Naive thymus-derived CD4-positive, alpha-beta T cell (primary cell): ENCODE data around the gene CLTB. TPM values are rescaled to one million over a fixed set of nuclear protein-coding genes. Genes with fewer than 3 reads are reported as not detected.

Experiments used
- ATAC-seq: fragments of 150-1000 bp; cut with Tn5 transposase; 2 replicates; pipeline ENCODE4 v1.10.0; 2021; ENCODE audit warnings: mild to moderate bottlenecking, moderate library complexity
- CTCF ChIA-PET: fragments of 350-600 bp; sonication (Branson Sonifier 250); formaldehyde crosslinking; loops from one replicate; lab custom pipeline; 2021; ENCODE audit warnings: antibody characterized with exemption; lab: Charles Lee
- POLR2A ChIA-PET: fragments of 350-600 bp; sonication (Branson Sonifier 250); formaldehyde crosslinking; loops from one replicate; lab custom pipeline; 2021; ENCODE audit warnings: antibody characterized with exemption, inconsistent platforms; lab: Charles Lee
- DNase-seq, 9 donors: peaks; one replicate each; pipeline versions ENCODE4 v3.0.0 to v3.0.0-alpha.2; 2020 to 2022; ENCODE audit warnings: mixed read lengths in 1 of 9
- H3K27ac ChIP-seq: one replicate; pipeline ENCODE4 v1.7.0; 2013; ENCODE audit warnings: mild to moderate bottlenecking, low read depth, low read length, moderate library complexity
- H3K27me3 ChIP-seq, 2 donors: one replicate each; pipeline ENCODE4 v1.7.0; 2013; ENCODE audit warnings: low read length in 2 of 2, mild to moderate bottlenecking in 2 of 2, moderate library complexity in 2 of 2; ENCODE audit not compliant: control insufficient read depth in 2 of 2, insufficient read depth in 2 of 2
- H3K36me3 ChIP-seq, 3 experiments: 1 replicate in 2 of 3; 2 replicates in 1 of 3; pipeline ENCODE4 v1.7.0; 2013; ENCODE audit warnings: low read length in 3 of 3, mild to moderate bottlenecking in 3 of 3, moderate library complexity in 1 of 3; ENCODE audit not compliant: insufficient read depth in 3 of 3, control insufficient read depth in 2 of 3
- H3K4me1 ChIP-seq, 2 donors: one replicate each; pipeline ENCODE4 v1.7.0; 2013; ENCODE audit warnings: low read length in 2 of 2, mild to moderate bottlenecking in 2 of 2, moderate library complexity in 1 of 2; ENCODE audit not compliant: control insufficient read depth in 2 of 2, insufficient read depth in 2 of 2
- H3K4me3 ChIP-seq: 2 replicates; pipeline ENCODE4 v1.7.0; 2013; ENCODE audit warnings: mild to moderate bottlenecking, low read length
- H3K9me3 ChIP-seq, 3 experiments: 1 replicate in 2 of 3; 2 replicates in 1 of 3; pipeline ENCODE4 v1.7.0; 2013; ENCODE audit warnings: low read length in 3 of 3; ENCODE audit not compliant: control insufficient read depth in 2 of 3
- H3K27ac Mint-ChIP-seq, 9 donors: one replicate each; pipeline ENCODE4 v1.8.0; 2020 to 2022; ENCODE audit warnings: mixed read lengths in 9 of 9, mild to moderate bottlenecking in 8 of 9, moderate library complexity in 5 of 9, inconsistent platforms in 2 of 9
- H3K27me3 Mint-ChIP-seq, 5 donors: one replicate each; pipeline ENCODE4 v1.8.0; 2021 to 2022; ENCODE audit warnings: mixed read lengths in 5 of 5, mild to moderate bottlenecking in 1 of 5
- H3K36me3 Mint-ChIP-seq, 5 donors: one replicate each; pipeline ENCODE4 v1.8.0; 2020 to 2022; ENCODE audit warnings: mixed read lengths in 5 of 5, mild to moderate bottlenecking in 3 of 5, inconsistent platforms in 1 of 5
- H3K4me1 Mint-ChIP-seq, 7 donors: one replicate each; pipeline ENCODE4 v1.8.0; 2020 to 2022; ENCODE audit warnings: mixed read lengths in 7 of 7, mild to moderate bottlenecking in 3 of 7, inconsistent platforms in 1 of 7
- H3K4me3 Mint-ChIP-seq, 10 donors: one replicate each; pipeline ENCODE4 v1.8.0; 2020 to 2022; ENCODE audit warnings: mild to moderate bottlenecking in 10 of 10, mixed read lengths in 10 of 10, moderate library complexity in 6 of 10, inconsistent platforms in 2 of 10
- H3K9me3 Mint-ChIP-seq, 11 donors: one replicate each; pipeline ENCODE4 v1.8.0; 2020 to 2022; ENCODE audit warnings: mixed read lengths in 11 of 11, mild to moderate bottlenecking in 4 of 11, inconsistent platforms in 1 of 11, moderate library complexity in 1 of 11
- intact Hi-C, 2 donors: fragments of 100-400 bp; cut with micrococcal nuclease; formaldehyde crosslinking; loops; one replicate each; pipeline ENCODE4 v1.15.1; 2023
- polyA plus RNA-seq, 2 donors: library from polyadenylated mRNA; unstranded; fragments of 300-500 nt; fragmentation: Illumina TruSeq; gene quantifications; one replicate each; pipeline ENCODE4 v1.2.3, GENCODE V29; 2021
- total RNA-seq, 6 experiments: library from RNA in 5 of 6; stranded (reverse) in 5 of 6; gene quantifications; 1 replicate in 5 of 6; 2 replicates in 1 of 6; pipeline ENCODE4 v1.2.3 and lab custom pipeline; 2021 to 2026

The CLTB gene
- total and polyA plus RNA-seq, 7 experiments from 2014 or later = 30.6 to 90.9 (median 66.9) TPM

GRCh38 chr5:176369934-176370711 is 46.2 kb downstream of the CLTB start:
- Mint-ChIP-seq H3K9me3 (peaks cover 0 to 2% (median 0%) of the 10 kb centered on the region in 11 donors), H3K27me3 (no peaks in the 10 kb centered on the region), H3K36me3 (peaks cover 0 to 16% (median 7%) of the 10 kb centered on the region in 5 donors), H3K27ac (no peak overlapping the region), H3K4me1 (peaks cover 5 to 15% (median 8%) of the 10 kb centered on the region in 7 donors), H3K4me3 (no peak overlapping the region)
- H3K9me3 ChIP-seq = no peaks in the 10 kb centered on the region
- CTCF ChIA-PET = no interaction called here
- H3K36me3 ChIP-seq = peaks cover 0 to 9% (median 0%) of the 10 kb centered on the region in 3 experiments
- ATAC-seq (no peak), DNase-seq (no peak)
- H3K27me3 ChIP-seq = no peaks in the 10 kb centered on the region
- H3K27ac ChIP-seq = no peak overlapping the region
- peaks cover 0 to 6% of the 10 kb centered on the region in 2 donors for H3K4me1 ChIP-seq
- intact Hi-C loops = loop anchor here (10.0 kb wide), 3 partner anchors 575 to 1835 kb away; partner anchors contain the start of genes HNRNPAB (in 1 of the 2) and HRH2 (in 1 of the 2)
- POLR2A ChIA-PET = interaction anchor here (0.7 to 1.1 kb wide), 2 partner anchors 9 to 17 kb away, joined by 3 read pairs; no protein-coding TSS in a partner anchor
- no peak overlapping the region for H3K4me3 ChIP-seq

GRCh38 chr5:176368726-176369125 is 47.6 kb downstream of the CLTB start:
- Mint-ChIP-seq H3K27me3 (no peaks in the 10 kb centered on the region), H3K36me3 (peaks cover 0 to 15% (median 7%) of the 10 kb centered on the region in 5 donors), H3K4me1 (peaks cover 6 to 18% (median 12%) of the 10 kb centered on the region in 7 donors), H3K9me3 (peaks cover 0 to 2% (median 0%) of the 10 kb centered on the region in 11 donors), H3K27ac (no peak overlapping the region), H3K4me3 (no peak overlapping the region)
- Histone ChIP-seq H3K36me3 (peaks cover 0 to 6% (median 0%) of the 10 kb centered on the region in 3 experiments), H3K27ac (no peak overlapping the region), H3K9me3 (no peaks in the 10 kb centered on the region), H3K27me3 (no peaks in the 10 kb centered on the region), H3K4me3 (no peak overlapping the region), H3K4me1 (peaks cover 6 to 12% of the 10 kb centered on the region in 2 donors)
- ATAC-seq (no peak), DNase-seq (no peak)
- intact Hi-C loops = loop anchor here (10.0 kb wide), 3 partner anchors 574 to 1836 kb away; partner anchors contain the start of genes HNRNPAB (in 1 of the 2) and HRH2 (in 1 of the 2)
- ChIA-PET POLR2A (interaction anchor here (1.0 kb wide), 1 partner anchor 20 kb away, joined by 4 read pairs; the partner anchor contains the start of genes HIGD2A and NOP16), CTCF (interaction anchor here (0.6 to 0.7 kb wide), 2 partner anchors 134 to 591 kb away, joined by 3 read pairs; no protein-coding TSS in a partner anchor)

- no peak for DNase-seq
- Histone ChIP-seq H3K27me3 (no peaks in the 10 kb centered on the region), H3K36me3 (peaks cover 0 to 6% (median 0%) of the 10 kb centered on the region in 3 experiments), H3K4me3 (peak overlapping the region; percentile 79), H3K4me1 (peaks cover 13 to 18% of the 10 kb centered on the region in 2 donors), H3K9me3 (no peaks in the 10 kb centered on the region), H3K27ac (peak overlapping the region; percentile 71)
- Mint-ChIP-seq H3K36me3 (peaks cover 0 to 14% (median 7%) of the 10 kb centered on the region in 5 donors), H3K4me3 (peak overlapping the region; percentile 64 to 85 (median 80)), H3K4me1 (peaks cover 6 to 35% (median 26%) of the 10 kb centered on the region in 7 donors), H3K27me3 (no peaks in the 10 kb centered on the region), H3K27ac (peak overlapping the region in 6 of 9 donors; percentile 4 to 72 (median 54)), H3K9me3 (peaks cover 0 to 2% (median 0%) of the 10 kb centered on the region in 11 donors)
- no peak for ATAC-seq
- CTCF ChIA-PET = interaction anchor here (1.0 kb wide), 1 partner anchor 131 kb away, joined by 3 read pairs; no protein-coding TSS in a partner anchor
- intact Hi-C loops = loop anchor here (10.0 kb wide), 3 partner anchors 572 to 1838 kb away; partner anchors contain the start of genes HNRNPAB (in 1 of the 2) and HRH2 (in 1 of the 2)
- POLR2A ChIA-PET = no interaction called here
These were observed 50.0 kb downstream of the CLTB start for GRCh38 chr5:176366232-176366894.

GRCh38 chr5:176365351-176366231 is 50.7 kb downstream of the CLTB start, which contains the start of gene ARL10:
ARL10 (plus strand) TSS chr5:176365487; CDS start chr5:176365564, 77 bp downstream.
- peaks cover 0 to 6% (median 0%) of the 10 kb centered on the region in 3 experiments for H3K36me3 ChIP-seq
- H3K4me3 ChIP-seq = peak within 1 kb of the TSS; percentile 79
- peak; percentile 17 for ATAC-seq
- no peaks in the 10 kb centered on the region for H3K27me3 ChIP-seq
- DNase-seq = peak in 8 of 9 donors; percentile 29 to 78 (median 40)
- ChIA-PET CTCF (interaction anchor here (1.0 kb wide), 1 partner anchor 130 kb away, joined by 3 read pairs; no protein-coding TSS in a partner anchor), POLR2A (interaction anchor here (1.0 kb wide), 1 partner anchor 11 kb away, joined by 3 read pairs; no protein-coding TSS in a partner anchor)
- H3K9me3 ChIP-seq = no peaks in the 10 kb centered on the region
- Mint-ChIP-seq H3K4me1 (peaks cover 6 to 35% (median 26%) of the 10 kb centered on the region in 7 donors), H3K9me3 (peaks cover 0 to 2% (median 0%) of the 10 kb centered on the region in 11 donors), H3K27me3 (no peaks in the 10 kb centered on the region), H3K36me3 (peaks cover 0 to 12% (median 7%) of the 10 kb centered on the region in 5 donors), H3K27ac (peak within 1 kb of the TSS; percentile 43 to 85 (median 69)), H3K4me3 (peak within 1 kb of the TSS; percentile 70 to 85 (median 81))
- H3K4me1 ChIP-seq = peaks cover 13 to 18% of the 10 kb centered on the region in 2 donors
- intact Hi-C loops = loop anchor here (1.0 to 10.0 kb wide), 7 partner anchors 23 to 1839 kb away; partner anchors contain the start of genes CLTB (in 1 of the 2), FAF2 (in 1 of the 2), HIGD2A (in 1 of the 2) and HNRNPAB (in 1 of the 2)
- peak within 1 kb of the TSS; percentile 71 for H3K27ac ChIP-seq

- ATAC-seq = no peak
These were observed 51.5 kb downstream of the CLTB start for GRCh38 chr5:176364765-176365350.

More at GRCh38 chr5:176364765-176365350, 51.5 kb downstream of the CLTB start:
- peak in 1 of 9 donors; percentile 42 for DNase-seq
- peaks cover 0 to 2% (median 0%) of the 10 kb centered on the region in 11 donors for H3K9me3 Mint-ChIP-seq
- H3K27me3 ChIP-seq = no peaks in the 10 kb centered on the region
- H3K4me3 Mint-ChIP-seq = peak overlapping the region; percentile 70 to 84 (median 80)
- no peaks in the 10 kb centered on the region for H3K27me3 Mint-ChIP-seq
- H3K27ac ChIP-seq = peak overlapping the region; percentile 71
- intact Hi-C loops = loop anchor here (1.0 to 10.0 kb wide), 8 partner anchors 23 to 1840 kb away; partner anchors contain the start of genes SIMC1 (in 2 of the 2), CLTB (in 1 of the 2), FAF2 (in 1 of the 2) and HIGD2A (in 1 of the 2)
- H3K4me1 Mint-ChIP-seq = peaks cover 6 to 36% (median 27%) of the 10 kb centered on the region in 7 donors
- ChIA-PET CTCF (interaction anchor here (0.7 kb wide), 1 partner anchor 1006 kb away, joined by 3 read pairs; no protein-coding TSS in a partner anchor), POLR2A (interaction anchor here (1.0 to 1.5 kb wide), 2 partner anchors 12 to 24 kb away, joined by 3 to 5 read pairs; partner anchors contain the start of genes HIGD2A and NOP16)
- H3K4me1 ChIP-seq = peaks cover 15 to 18% of the 10 kb centered on the region in 2 donors
- peak overlapping the region; percentile 43 to 85 (median 69) for H3K27ac Mint-ChIP-seq
- H3K4me3 ChIP-seq = peak overlapping the region; percentile 79
- H3K36me3 Mint-ChIP-seq = peaks cover 0 to 13% (median 7%) of the 10 kb centered on the region in 5 donors
- H3K36me3 ChIP-seq = no peaks in the 10 kb centered on the region
- no peaks in the 10 kb centered on the region for H3K9me3 ChIP-seq
